Esophagus squamous epithelium (tissue), 5 donors: ENCODE measurements around the gene LOXL1. TPM values are rescaled to one million over a fixed set of nuclear protein-coding genes. Genes with fewer than 3 reads are reported as not detected.

Experiments used
- DNase-seq: peaks from one replicate; lab custom pipeline; 2025; lab: John Stamatoyannopoulos, UW
- H3K27ac ChIP-seq, 4 donors: fragments of 200-600 bp; sonication (generic); one replicate each; pipeline ENCODE4 v1.5.1; 2016 to 2019; ENCODE audit warnings: mild to moderate bottlenecking in 1 of 4
- H3K27me3 ChIP-seq, 4 donors: fragments of 200-600 bp; sonication (generic); 1 replicate in 3 of 4; 2 replicates in 1 of 4; pipeline versions ENCODE4 v1.5.1 to v1.6.0; 2017 to 2021; ENCODE audit warnings: antibody characterized with exemption in 1 of 4
- H3K36me3 ChIP-seq, 3 donors: fragments of 200-600 bp; sonication (generic); one replicate each; pipeline ENCODE4 v1.5.1; 2016 to 2019
- H3K4me1 ChIP-seq, 3 donors: fragments of 200-600 bp; sonication (generic); one replicate each; pipeline ENCODE4 v1.5.1; 2017 to 2019
- H3K4me3 ChIP-seq, 4 donors: fragments of 200-600 bp; sonication (generic); 1 replicate in 3 of 4; 2 replicates in 1 of 4; pipeline ENCODE4 v1.5.1; 2016 to 2019; ENCODE audit warnings: mild to moderate bottlenecking in 2 of 4, moderate library complexity in 1 of 4
- H3K9me3 ChIP-seq, 3 donors: fragments of 200-600 bp; sonication (generic); one replicate each; pipeline ENCODE4 v1.5.1; 2016 to 2019
- CTCF ChIP-seq, 6 experiments: fragments of 450-650 bp in 4 of 6; fragments of 200-600 bp in 2 of 6; sonication (generic) in 2 of 6; IDR thresholded peaks; one replicate each; pipeline ENCODE4 v1.5.1; 2016 to 2019; ENCODE audit warnings: antibody characterized with exemption in 6 of 6, mild to moderate bottlenecking in 4 of 6, moderate library complexity in 4 of 6
- POLR2A ChIP-seq, 4 donors: fragments of 450-650 bp; IDR thresholded peaks; one replicate each; pipeline ENCODE4 v1.6.1; 2017; ENCODE audit warnings: antibody characterized with exemption in 4 of 4, mild to moderate bottlenecking in 4 of 4, moderate library complexity in 3 of 4
- WGBS, 2 donors: methylation state at CpG; one replicate each; pipeline ENCODE4 v1.1.5; 2018; 5-methylcytosine and 5-hydroxymethylcytosine counted together
- intact Hi-C: fragments of 100-400 bp; cut with DNase I; formaldehyde crosslinking; loops from one replicate; pipeline ENCODE4 v1.15.0; 2022
- total RNA-seq, 4 donors: library from RNA; depleted of rRNA; stranded (reverse); fragments of >200 nt; gene quantifications; one replicate each; pipeline ENCODE4 v1.1.0, GENCODE V29; 2016
- donor health status: DM: yes; HTN: yes; CAD: no.

Gene LOXL1
- total RNA-seq, 4 donors from 2014 or later = 4.3 to 7.7 (median 6.3) TPM

GRCh38 chr15:73909651-73910050 lies 16.6 kb upstream of the LOXL1 start:
- no peak overlapping the region for H3K4me3 ChIP-seq
- peaks cover 0 to 5% (median 0%) of the 10 kb centered on the region in 3 donors for H3K4me1 ChIP-seq
- intact Hi-C loops = no loop called here
- H3K9me3 ChIP-seq = no peaks in the 10 kb centered on the region
- no peak for DNase-seq
- no peak overlapping the region for H3K27ac ChIP-seq
- peaks cover 0 to 3% (median 0%) of the 10 kb centered on the region in 4 donors for H3K27me3 ChIP-seq
- TF ChIP-seq CTCF (IDR thresholded peaks at IDR 0.05) (no peak), POLR2A (IDR thresholded peaks at IDR 0.05) (no peak)
- WGBS, 2 donors = 56 to 81% methylated on average over 2 of the region's 2 CpGs
- H3K36me3 ChIP-seq = no peaks in the 10 kb centered on the region

GRCh38 chr15:73910522-73911303 lies 15.5 kb upstream of the LOXL1 start:
- Histone ChIP-seq H3K9me3 (no peaks in the 10 kb centered on the region), H3K27me3 (peaks cover 0 to 3% (median 0%) of the 10 kb centered on the region in 4 donors), H3K27ac (no peak overlapping the region), H3K36me3 (no peaks in the 10 kb centered on the region), H3K4me3 (no peak overlapping the region), H3K4me1 (peaks cover 0 to 5% (median 0%) of the 10 kb centered on the region in 3 donors)
- intact Hi-C loops = no loop called here
- DNase-seq = no peak
- WGBS, 2 donors = 64 to 69% methylated on average over 4 to 6 of the region's 7 CpGs
- TF ChIP-seq POLR2A (IDR thresholded peaks at IDR 0.05) (no peak), CTCF (IDR thresholded peaks at IDR 0.05) (no peak)

DNA sequence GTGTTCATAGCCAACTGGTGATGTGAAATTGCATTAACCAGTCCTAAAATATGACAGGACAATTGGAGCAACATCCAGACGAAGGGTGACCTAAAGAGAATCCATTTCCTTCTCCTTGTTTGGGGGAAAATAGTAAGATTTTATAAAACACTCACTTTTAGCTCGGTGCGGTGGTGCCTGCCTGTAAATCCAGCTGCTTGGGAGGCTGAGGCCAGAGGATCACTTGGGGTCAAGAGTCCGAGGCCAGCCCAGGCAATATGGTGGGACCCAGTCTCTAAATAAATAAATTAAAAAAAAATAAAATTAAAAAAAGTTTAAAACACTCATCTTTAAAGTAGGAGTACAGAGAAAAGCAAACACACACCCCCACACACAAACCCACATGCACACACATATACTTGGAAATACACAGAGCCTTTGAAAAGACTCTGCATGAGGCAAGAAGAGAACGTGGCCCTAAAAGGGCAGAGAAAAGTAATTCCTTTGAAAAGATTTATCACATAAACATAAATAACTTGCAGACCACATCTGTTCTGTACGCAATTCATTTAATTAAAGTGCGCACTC lies 14.1 kb upstream of the LOXL1 start:
- no peak overlapping the region for H3K4me3 ChIP-seq
- H3K4me1 ChIP-seq = peaks cover 0 to 5% (median 0%) of the 10 kb centered on the region in 3 donors
- H3K27me3 ChIP-seq = no peaks in the 10 kb centered on the region
- DNase-seq = no peak
- H3K9me3 ChIP-seq = no peaks in the 10 kb centered on the region
- no peak overlapping the region for H3K27ac ChIP-seq
- TF ChIP-seq POLR2A (IDR thresholded peaks at IDR 0.05) = no peak
- no peak for TF ChIP-seq CTCF (IDR thresholded peaks at IDR 0.05)
- WGBS, 2 donors = 74 to 77% methylated on average over 7 of the region's 7 CpGs
- no peaks in the 10 kb centered on the region for H3K36me3 ChIP-seq
- intact Hi-C loops = no loop called here

DNA sequence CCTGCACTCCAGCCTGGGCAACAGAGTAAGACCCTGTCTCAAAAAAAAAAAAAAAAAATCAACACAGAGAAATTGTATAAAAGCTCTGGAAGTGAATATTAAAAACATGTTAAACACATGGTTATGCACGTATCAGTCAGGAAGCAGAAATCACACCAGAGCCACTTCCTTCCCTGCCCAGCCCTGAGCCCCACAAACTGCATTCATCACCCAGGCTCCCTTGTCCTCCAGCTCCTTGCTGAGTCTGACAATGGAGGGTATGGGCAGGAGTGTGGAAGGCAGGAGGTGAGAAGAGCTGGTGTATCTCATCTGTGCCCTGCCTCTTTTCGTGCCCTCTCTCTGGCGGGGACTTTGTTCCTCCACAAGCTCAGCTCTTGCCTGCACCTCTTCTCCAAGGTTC lies 12.1 kb upstream of the LOXL1 start:
- H3K36me3 ChIP-seq = no peaks in the 10 kb centered on the region
- no peaks in the 10 kb centered on the region for H3K27me3 ChIP-seq
- H3K4me3 ChIP-seq = no peak overlapping the region
- 75 to 85% methylated on average over 3 of the region's 3 CpGs for WGBS, 2 donors
- TF ChIP-seq CTCF (IDR thresholded peaks at IDR 0.05) = no peak
- no peak for TF ChIP-seq POLR2A (IDR thresholded peaks at IDR 0.05)
- intact Hi-C loops = no loop called here
- no peak overlapping the region for H3K27ac ChIP-seq
- H3K4me1 ChIP-seq = no peaks in the 10 kb centered on the region
- DNase-seq = no peak
- H3K9me3 ChIP-seq = no peaks in the 10 kb centered on the region

- 33 to 75% methylated on average over 2 of the region's 2 CpGs for WGBS, 2 donors
- TF ChIP-seq CTCF (IDR thresholded peaks at IDR 0.05) = no peak
- Histone ChIP-seq H3K4me3 (no peak overlapping the region), H3K27me3 (no peaks in the 10 kb centered on the region), H3K36me3 (no peaks in the 10 kb centered on the region), H3K27ac (no peak overlapping the region), H3K4me1 (no peaks in the 10 kb centered on the region), H3K9me3 (no peaks in the 10 kb centered on the region)
- DNase-seq = no peak
- intact Hi-C loops = no loop called here
Observed at GRCh38 chr15:73915082-73915481, 11.2 kb upstream of the LOXL1 start.
